IPS-20b (cell line): ENCODE measurements around the gene EXT2.

Source experiments
- H3K27ac ChIP-seq: one replicate; pipeline ENCODE4 v1.5.1; 2013; ENCODE audit warnings: low read length
- H3K27me3 ChIP-seq: 2 replicates; pipeline ENCODE4 v1.6.1; 2013; ENCODE audit warnings: mild to moderate bottlenecking, low read length, inconsistent platforms; ENCODE audit not compliant: insufficient read depth
- H3K36me3 ChIP-seq: 2 replicates; pipeline ENCODE4 v1.6.1; 2013; ENCODE audit warnings: low read depth, mild to moderate bottlenecking, inconsistent platforms, low read length, moderate library complexity; ENCODE audit not compliant: insufficient read depth
- H3K4me1 ChIP-seq: 2 replicates; pipeline ENCODE4 v1.6.1; 2013; ENCODE audit warnings: mild to moderate bottlenecking, control low read depth, inconsistent platforms, low read length, moderate library complexity; ENCODE audit not compliant: insufficient read depth
- H3K4me3 ChIP-seq: 2 replicates; pipeline ENCODE4 v1.5.1; 2013; ENCODE audit warnings: mild to moderate bottlenecking, low read length, inconsistent platforms
- H3K9ac ChIP-seq: 2 replicates; pipeline ENCODE4 v1.6.1; 2013; ENCODE audit warnings: low read depth, mild to moderate bottlenecking, inconsistent platforms, low read length, moderate library complexity
- H3K9me3 ChIP-seq: 2 replicates; pipeline ENCODE4 v1.6.1; 2013; ENCODE audit warnings: mild to moderate bottlenecking, low read depth, low read length, inconsistent platforms; ENCODE audit not compliant: insufficient read depth

Gene EXT2

DNA sequence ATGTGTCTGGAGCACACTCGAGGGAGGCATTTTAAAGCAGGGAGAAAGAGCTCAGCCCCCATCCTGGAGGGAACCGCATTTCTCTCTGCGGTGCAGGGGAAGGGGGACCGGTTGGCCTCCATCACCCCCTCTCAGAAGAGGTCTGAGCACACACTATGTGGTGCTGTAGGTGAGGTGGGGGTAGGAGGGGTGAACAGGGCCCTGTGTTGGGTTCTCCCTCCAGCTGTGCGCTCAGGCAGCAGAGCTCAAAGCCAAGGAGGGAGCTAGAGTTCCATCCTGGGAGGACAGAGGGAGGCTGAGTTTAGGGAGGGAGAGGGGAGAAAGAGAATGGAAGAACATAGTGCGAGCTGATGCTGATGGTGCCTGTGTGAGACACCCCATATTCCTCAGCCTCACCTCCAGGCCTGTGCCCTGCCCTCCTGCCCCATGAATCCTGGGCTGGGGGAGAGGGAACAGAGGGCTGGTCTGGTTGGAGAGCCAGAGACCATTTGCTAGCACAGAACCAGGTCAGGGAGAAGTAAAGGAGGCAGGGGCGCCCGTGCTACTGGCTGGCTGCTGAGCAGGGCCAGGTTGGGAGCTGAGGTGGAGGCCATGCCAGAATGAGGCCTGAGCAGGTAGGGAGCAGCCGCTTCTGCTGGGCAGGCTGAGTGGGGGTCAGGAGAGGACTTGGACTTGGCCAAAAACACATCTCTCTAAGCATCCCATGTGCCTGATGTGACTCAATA is 170.7 kb downstream of the EXT2 start:
- Histone ChIP-seq H3K27ac (no peak overlapping the region), H3K4me3 (no peak overlapping the region), H3K27me3 (no peaks in the 10 kb centered on the region), H3K9me3 (no peaks in the 10 kb centered on the region), H3K36me3 (no peaks in the 10 kb centered on the region), H3K9ac (no peak overlapping the region), H3K4me1 (no peaks in the 10 kb centered on the region)

DNA sequence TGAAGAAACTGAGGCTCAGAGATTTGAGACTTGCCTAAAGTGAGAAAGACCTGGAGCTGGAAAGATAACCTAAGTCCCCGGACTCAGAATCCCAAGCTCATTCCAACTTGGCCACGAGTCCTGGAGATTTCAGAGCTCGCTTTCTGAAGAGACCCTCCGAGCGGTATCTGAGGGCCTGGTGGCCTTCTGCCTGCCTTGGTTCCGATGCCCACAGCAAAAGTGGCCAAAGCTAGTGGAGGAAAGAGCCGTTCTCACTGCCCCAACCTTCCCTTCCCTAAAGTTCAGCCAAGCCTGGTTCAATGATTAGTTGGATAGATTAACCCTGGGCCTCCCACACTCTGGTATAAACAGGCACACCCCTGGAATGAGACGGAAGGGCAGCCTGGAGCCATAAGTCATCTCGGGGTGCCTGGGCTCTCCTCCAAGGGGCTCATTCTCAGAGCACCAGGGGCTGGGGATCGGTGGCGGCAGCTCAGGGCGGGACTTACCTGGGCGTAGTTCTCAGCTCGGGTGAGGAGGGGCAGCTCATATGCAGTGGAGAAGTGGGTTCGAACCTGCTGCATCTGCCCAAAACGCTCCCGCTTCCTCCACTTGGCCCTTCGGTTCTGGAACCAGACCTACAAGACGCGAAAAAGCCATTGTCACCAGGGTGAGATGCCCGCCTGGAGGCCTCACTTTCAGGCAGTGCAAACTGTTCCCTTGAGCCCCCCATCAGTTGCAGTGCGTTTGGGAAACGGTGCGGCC is 171.7 kb downstream of the EXT2 start:
- H3K27ac ChIP-seq: no peak overlapping the region
- H3K4me3 ChIP-seq: no peak overlapping the region
- H3K36me3 ChIP-seq: no peaks in the 10 kb centered on the region
- no peaks in the 10 kb centered on the region for H3K9me3 ChIP-seq
- no peak overlapping the region for H3K9ac ChIP-seq
- no peaks in the 10 kb centered on the region for H3K27me3 ChIP-seq
- H3K4me1 ChIP-seq: no peaks in the 10 kb centered on the region

DNA sequence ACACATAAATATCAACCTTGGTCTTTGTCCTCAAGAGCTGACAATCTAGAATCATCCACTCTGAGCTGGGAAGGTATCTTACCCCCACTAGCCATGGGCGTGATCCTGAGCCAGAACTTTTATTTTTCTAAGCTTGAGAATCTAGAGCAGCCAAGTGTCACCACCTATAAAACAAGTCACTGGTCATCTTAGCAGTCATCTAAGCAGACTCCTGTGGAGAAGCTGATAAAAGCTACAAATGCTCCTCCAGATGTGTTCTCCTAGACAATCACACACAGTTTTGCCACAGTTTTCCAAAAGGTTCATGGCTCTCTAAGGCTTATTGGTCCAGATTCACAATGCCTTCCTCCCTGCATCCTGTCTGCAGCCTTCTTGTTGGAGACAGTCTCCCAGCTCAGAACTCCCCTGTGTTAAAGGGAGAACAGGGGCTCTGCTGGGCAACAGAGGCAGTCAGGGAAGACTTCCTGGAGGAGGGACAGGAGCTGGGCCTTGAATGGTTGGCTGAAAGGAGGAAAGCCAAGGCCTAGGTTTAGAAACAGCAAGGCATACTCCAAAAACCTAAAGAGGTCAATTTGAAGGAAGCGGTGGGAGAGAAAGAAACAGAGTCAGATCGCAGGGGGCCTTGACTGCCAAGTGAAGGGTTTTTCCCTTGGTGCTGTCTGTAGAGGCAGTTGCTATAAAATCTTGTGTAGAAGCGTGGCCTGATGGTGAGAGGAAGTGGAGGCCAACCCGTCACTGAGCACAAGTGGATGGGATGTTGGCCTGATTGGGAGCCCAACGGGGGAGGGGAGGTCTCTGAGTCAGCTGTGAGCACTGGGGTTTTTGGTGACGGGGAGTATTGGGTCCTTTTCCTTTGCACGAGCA is 172.5 kb downstream of the EXT2 start:
- Histone ChIP-seq H3K9ac (no peak overlapping the region), H3K4me3 (no peak overlapping the region), H3K4me1 (no peaks in the 10 kb centered on the region), H3K9me3 (no peaks in the 10 kb centered on the region), H3K36me3 (no peaks in the 10 kb centered on the region), H3K27ac (no peak overlapping the region), H3K27me3 (no peaks in the 10 kb centered on the region)

DNA sequence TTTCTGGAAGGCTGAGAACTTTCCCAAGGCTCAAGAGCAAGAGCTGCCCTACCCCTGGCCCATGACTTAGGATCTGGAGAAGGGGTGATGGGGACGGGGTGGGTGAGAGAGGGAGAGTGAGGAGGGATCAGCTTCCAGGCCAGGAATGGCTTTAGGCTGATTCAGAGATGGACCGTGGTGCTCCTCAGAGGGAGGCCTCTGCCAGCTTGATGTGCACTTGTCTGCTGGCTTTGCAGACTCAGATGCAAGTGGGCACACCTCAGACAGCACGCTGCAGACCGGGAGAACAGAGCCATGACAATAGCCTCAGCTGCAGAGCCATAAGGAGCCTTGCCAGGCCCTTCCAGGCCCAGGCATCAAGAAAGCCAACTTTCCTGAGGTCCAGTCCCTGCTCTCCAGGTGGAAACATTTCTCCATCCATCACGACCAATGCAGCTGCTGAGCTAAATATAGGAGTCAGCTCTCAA is 173.2 kb downstream of the EXT2 start:
- no peaks in the 10 kb centered on the region for H3K9me3 ChIP-seq
- no peaks in the 10 kb centered on the region for H3K27me3 ChIP-seq
- no peaks in the 10 kb centered on the region for H3K36me3 ChIP-seq
- no peak overlapping the region for H3K9ac ChIP-seq
- no peaks in the 10 kb centered on the region for H3K4me1 ChIP-seq
- no peak overlapping the region for H3K4me3 ChIP-seq
- no peak overlapping the region for H3K27ac ChIP-seq

DNA sequence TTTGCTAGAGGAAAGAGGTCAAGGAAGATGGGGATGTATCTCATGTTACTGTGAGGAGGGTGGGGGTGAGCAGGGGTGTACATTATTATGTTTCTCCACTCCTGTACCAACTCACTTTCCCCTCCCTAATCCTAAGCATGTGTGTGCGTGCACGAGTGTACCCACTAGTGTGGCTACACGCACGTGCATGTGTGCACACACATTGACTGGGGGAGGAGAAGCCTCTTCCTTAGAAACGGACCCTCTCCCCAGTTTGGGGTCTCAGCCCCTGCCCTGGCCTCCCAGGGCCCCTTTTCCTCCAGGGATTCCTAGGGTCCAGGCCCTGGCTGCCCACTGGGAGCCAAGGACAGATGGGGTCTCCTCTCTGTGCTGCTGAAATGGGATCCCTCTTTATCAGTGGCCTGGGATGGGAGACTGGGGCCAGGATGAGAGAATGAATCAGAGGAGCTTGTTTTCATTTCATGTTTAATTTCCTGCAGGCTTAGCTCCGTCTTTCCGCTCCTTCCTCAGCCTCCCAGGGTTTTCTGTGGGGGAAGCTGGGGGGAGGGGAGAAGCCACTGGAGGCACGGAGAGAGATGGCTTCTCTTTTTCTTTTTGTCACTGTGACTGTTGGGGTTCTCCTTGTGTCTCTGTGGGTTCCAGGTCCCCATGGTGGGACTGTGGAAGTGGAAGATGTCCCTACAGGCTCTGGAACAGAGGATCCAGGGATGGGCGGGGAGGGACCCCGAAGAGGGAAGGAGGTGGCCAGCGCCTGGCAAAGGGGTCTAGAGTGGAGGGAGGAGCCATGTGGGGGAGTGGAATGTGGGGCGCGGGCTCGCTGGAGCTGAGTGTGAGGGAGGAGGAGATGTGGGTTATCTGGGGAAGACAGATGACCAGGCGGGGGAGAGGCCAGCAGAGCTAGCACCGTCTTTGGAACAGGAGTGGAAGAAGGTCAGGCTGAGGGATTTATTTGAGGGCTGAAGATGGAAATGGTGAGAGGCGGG is 174.2 kb downstream of the EXT2 start:
- H3K4me3 ChIP-seq: no peak overlapping the region

DNA sequence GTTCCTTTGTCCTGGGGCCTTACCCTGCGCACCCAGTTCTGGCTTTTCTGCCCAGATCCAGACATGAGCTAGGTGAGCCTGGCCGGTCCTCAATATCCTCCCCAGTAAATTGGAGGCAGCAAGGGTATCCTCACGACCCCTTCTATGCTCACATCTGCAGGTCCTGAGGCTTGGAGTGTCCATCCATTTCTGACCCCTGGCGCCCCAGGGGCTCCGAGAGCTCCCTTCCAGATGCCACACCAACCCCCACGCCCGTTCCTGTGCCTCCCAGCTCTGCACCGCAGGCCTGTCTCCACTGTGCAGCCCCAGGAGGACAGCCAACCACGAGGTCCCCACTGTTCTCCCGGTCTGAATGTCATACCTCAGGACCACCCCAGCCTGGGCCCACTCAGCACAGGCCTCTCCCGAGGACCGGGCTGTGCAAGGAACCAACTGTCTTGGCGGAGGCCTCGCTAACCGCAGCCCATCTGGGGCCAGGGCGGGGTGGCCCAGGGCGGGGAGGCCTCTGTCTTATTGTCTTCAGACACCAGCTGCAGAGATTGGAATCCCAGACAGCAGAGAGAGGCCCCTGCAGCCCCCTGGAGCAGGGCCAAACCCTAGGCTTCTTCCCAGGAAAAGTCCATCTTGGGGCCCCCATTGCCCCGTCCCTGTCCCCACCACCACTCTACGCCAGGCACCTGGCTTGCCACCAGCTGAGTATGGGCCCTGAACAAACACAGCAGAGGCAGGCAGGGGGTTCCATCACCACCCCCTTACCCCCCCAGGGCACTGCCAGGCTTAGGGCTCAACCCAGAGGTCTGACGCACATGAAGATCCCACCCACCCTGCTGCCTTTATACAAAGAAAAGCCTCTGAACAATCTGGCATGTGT is 175.2 kb downstream of the EXT2 start:
- no peak overlapping the region for H3K9ac ChIP-seq
- no peaks in the 10 kb centered on the region for H3K4me1 ChIP-seq
- H3K9me3 ChIP-seq: no peaks in the 10 kb centered on the region
- H3K4me3 ChIP-seq: no peak overlapping the region
- no peaks in the 10 kb centered on the region for H3K36me3 ChIP-seq
- H3K27ac ChIP-seq: no peak overlapping the region
- no peaks in the 10 kb centered on the region for H3K27me3 ChIP-seq

More for the DNA sequence above, 174.2 kb downstream of the EXT2 start:
- no peak overlapping the region for H3K27ac ChIP-seq
- H3K27me3 ChIP-seq: no peaks in the 10 kb centered on the region
- no peaks in the 10 kb centered on the region for H3K9me3 ChIP-seq
- no peaks in the 10 kb centered on the region for H3K4me1 ChIP-seq
- H3K36me3 ChIP-seq: no peaks in the 10 kb centered on the region
- no peak overlapping the region for H3K9ac ChIP-seq

DNA sequence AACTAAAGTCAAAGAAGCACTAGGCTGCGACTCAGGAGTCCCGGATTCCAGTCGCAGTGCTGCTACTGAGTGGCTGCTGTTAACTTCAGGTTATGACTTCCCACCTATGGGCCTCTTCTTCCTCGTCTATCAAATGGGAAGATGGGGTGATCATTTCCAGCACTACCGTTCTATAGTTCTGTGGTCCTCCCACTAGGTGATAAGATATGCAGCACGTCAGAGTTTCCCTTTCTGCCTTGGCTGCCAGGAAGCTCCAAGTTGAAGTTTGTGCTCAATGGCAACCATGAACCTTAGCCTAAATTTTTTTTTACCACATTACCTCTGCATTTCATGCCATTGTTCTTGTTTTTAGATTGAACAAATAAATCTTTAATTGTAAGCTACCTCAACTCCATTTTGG is 175.8 kb downstream of the EXT2 start:
- H3K9me3 ChIP-seq: no peaks in the 10 kb centered on the region
- H3K27ac ChIP-seq: no peak overlapping the region
- H3K4me1 ChIP-seq: no peaks in the 10 kb centered on the region
- no peaks in the 10 kb centered on the region for H3K36me3 ChIP-seq
- no peak overlapping the region for H3K4me3 ChIP-seq
- no peak overlapping the region for H3K9ac ChIP-seq
- H3K27me3 ChIP-seq: no peaks in the 10 kb centered on the region

DNA sequence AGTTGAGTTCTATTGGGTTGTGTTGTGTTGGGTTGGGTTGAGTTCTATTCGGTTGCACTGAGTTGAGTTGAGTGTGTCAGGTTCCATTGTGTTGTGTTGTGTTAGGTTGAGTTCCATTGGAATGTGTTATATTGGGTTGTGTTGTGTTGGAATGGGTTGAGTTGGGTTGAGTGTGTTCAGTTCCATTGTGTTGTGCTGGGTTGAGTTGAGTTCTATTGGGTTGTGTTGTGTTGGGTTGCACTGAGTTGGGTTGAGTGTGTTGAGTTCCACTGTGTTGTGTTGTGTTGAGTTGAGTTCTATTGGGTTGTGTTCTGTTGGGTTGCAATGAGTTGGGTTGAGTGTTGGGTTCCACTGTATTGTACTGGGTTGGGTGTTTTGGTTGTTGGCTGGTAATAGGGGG is 178.9 kb downstream of the EXT2 start:
- Histone ChIP-seq H3K27ac (no peak overlapping the region), H3K36me3 (no peaks in the 10 kb centered on the region), H3K9ac (no peak overlapping the region), H3K27me3 (no peaks in the 10 kb centered on the region), H3K4me1 (no peaks in the 10 kb centered on the region), H3K4me3 (no peak overlapping the region), H3K9me3 (no peaks in the 10 kb centered on the region)

DNA sequence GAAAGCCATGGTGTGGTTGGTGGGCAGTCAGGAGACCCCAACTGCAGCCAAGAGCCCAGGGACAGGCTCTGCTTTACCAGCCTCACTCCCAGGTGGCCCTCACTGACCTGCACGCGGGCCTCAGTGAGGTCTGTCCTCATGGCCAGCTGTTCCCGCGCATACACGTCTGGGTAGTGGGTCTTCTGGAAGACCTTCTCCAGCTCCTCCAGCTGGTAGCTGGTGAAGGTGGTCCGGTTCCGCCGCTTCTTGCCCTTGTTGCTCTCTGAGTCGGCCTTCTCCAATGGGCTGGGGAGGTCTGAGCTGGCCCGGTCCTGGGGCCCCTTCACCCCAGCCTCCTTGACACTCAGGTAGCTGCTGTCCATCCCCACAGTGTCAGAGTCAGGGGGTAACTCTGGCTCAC is 179.8 kb downstream of the EXT2 start:
- H3K27ac ChIP-seq: no peak overlapping the region
- H3K36me3 ChIP-seq: no peaks in the 10 kb centered on the region
- no peaks in the 10 kb centered on the region for H3K27me3 ChIP-seq
- H3K9me3 ChIP-seq: no peaks in the 10 kb centered on the region
- no peak overlapping the region for H3K9ac ChIP-seq
- H3K4me3 ChIP-seq: no peak overlapping the region
- no peaks in the 10 kb centered on the region for H3K4me1 ChIP-seq

DNA sequence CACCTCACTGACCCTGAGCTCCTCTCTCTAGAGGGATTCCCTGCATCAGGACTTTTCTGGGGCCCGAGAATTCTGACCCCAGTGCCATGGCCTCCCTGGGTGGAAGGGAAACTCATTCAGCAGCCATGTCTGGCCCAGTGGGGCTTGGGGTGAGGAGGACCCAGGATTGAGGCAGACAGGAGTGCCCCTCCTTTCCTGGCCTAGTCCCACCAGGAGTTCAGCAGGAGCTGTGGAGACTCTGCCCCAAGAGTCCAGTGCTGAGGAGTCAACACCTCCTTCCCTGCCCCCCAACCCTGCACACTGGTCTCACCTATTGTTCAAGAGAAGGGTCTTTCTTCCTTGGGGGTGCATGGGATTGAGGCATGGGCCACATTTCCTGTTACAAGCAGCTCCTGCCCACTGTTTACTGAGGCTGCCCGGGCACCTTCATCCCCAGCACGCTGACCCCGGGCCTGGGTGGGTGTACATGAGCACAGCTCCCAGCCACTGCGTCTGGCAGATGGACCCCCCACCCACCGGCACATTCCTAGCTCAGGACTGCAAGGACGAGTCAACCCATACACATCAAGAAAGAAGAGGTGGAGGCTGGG is 180.6 kb downstream of the EXT2 start:
- H3K27ac ChIP-seq: no peak overlapping the region

More for the DNA sequence above, 180.6 kb downstream of the EXT2 start:
- H3K9ac ChIP-seq: no peak overlapping the region
- H3K9me3 ChIP-seq: no peaks in the 10 kb centered on the region
- no peaks in the 10 kb centered on the region for H3K27me3 ChIP-seq
- H3K36me3 ChIP-seq: no peaks in the 10 kb centered on the region
- H3K4me3 ChIP-seq: no peak overlapping the region
- no peaks in the 10 kb centered on the region for H3K4me1 ChIP-seq
